ENCODE results near the gene ANKHD1.
"Not testable (repeated sequence)": the region's sequence is repeated elsewhere in the genome, so short reads cannot be mapped to it uniquely, and the experiment has no call there.

ANKHD1 gene

GRCh38 chr5:140457368-140457767 is 55.7 kb downstream of the ANKHD1 start:
- H3K4me3 ChIP-seq (ENCODE audit: low read length); H3K9me3 ChIP-seq (replicated peaks; ENCODE audit: low read length); H3K36me3 ChIP-seq (ENCODE audit: insufficient read depth, low read length); H3K4me2 ChIP-seq (ENCODE audit: low read length); H3K27me3 ChIP-seq (ENCODE audit: control insufficient read depth, insufficient read depth, low read length); H3K9ac ChIP-seq (ENCODE audit: low read depth, low read length); H3K4me1 ChIP-seq (ENCODE audit: control insufficient read depth, insufficient read depth, low read length): not testable (repeated sequence)

GRCh38 chr5:140466981-140467742 is 65.5 kb downstream of the ANKHD1 start:
- H3K27me3 ChIP-seq (ENCODE audit: control insufficient read depth, insufficient read depth, low read length), result no peaks in the 10 kb centered on the region
- H3K4me3 ChIP-seq (ENCODE audit: low read length), result no peak overlapping the region
- no peaks in the 10 kb centered on the region for H3K4me1 ChIP-seq (ENCODE audit: control insufficient read depth, insufficient read depth, low read length)
- H3K9ac ChIP-seq (ENCODE audit: low read depth, low read length), result no peak overlapping the region
- no peaks in the 10 kb centered on the region for H3K9me3 ChIP-seq (replicated peaks; ENCODE audit: low read length)
- no peak overlapping the region for H3K4me2 ChIP-seq (ENCODE audit: low read length)
- peaks cover 14% of the 10 kb centered on the region for H3K36me3 ChIP-seq (ENCODE audit: insufficient read depth, low read length)

- Histone ChIP-seq H3K9me3 (replicated peaks; ENCODE audit: low read length) (no peaks in the 10 kb centered on the region), H3K4me1 (ENCODE audit: control insufficient read depth, insufficient read depth, low read length) (no peaks in the 10 kb centered on the region), H3K4me3 (ENCODE audit: low read length) (no peak overlapping the region), H3K9ac (ENCODE audit: low read depth, low read length) (no peak overlapping the region), H3K27me3 (ENCODE audit: control insufficient read depth, insufficient read depth, low read length) (no peaks in the 10 kb centered on the region), H3K4me2 (ENCODE audit: low read length) (no peak overlapping the region), H3K36me3 (ENCODE audit: insufficient read depth, low read length) (peaks cover 15% of the 10 kb centered on the region)
Observed at GRCh38 chr5:140468188-140468587, 66.6 kb downstream of the ANKHD1 start.

- Histone ChIP-seq H3K4me2 (ENCODE audit: low read length) (no peak overlapping the region), H3K9me3 (replicated peaks; ENCODE audit: low read length) (no peaks in the 10 kb centered on the region), H3K36me3 (ENCODE audit: insufficient read depth, low read length) (peaks cover 15% of the 10 kb centered on the region), H3K9ac (ENCODE audit: low read depth, low read length) (no peak overlapping the region), H3K4me1 (ENCODE audit: control insufficient read depth, insufficient read depth, low read length) (no peaks in the 10 kb centered on the region), H3K4me3 (ENCODE audit: low read length) (no peak overlapping the region), H3K27me3 (ENCODE audit: control insufficient read depth, insufficient read depth, low read length) (no peaks in the 10 kb centered on the region)
Observed at GRCh38 chr5:140469259-140469658, 67.6 kb downstream of the ANKHD1 start.

GRCh38 chr5:140480310-140481014 is 78.8 kb downstream of the ANKHD1 start:
- Histone ChIP-seq H3K4me1 (ENCODE audit: control insufficient read depth, insufficient read depth, low read length) (peaks cover 4% of the 10 kb centered on the region), H3K4me2 (ENCODE audit: low read length) (no peak overlapping the region), H3K36me3 (ENCODE audit: insufficient read depth, low read length) (peaks cover 14% of the 10 kb centered on the region), H3K9me3 (replicated peaks; ENCODE audit: low read length) (no peaks in the 10 kb centered on the region), H3K4me3 (ENCODE audit: low read length) (no peak overlapping the region), H3K27me3 (ENCODE audit: control insufficient read depth, insufficient read depth, low read length) (no peaks in the 10 kb centered on the region), H3K9ac (ENCODE audit: low read depth, low read length) (no peak overlapping the region)

GRCh38 chr5:140481758-140482157 is 80.1 kb downstream of the ANKHD1 start:
- no peaks in the 10 kb centered on the region for H3K9me3 ChIP-seq (replicated peaks; ENCODE audit: low read length)
- H3K27me3 ChIP-seq (ENCODE audit: control insufficient read depth, insufficient read depth, low read length), result no peaks in the 10 kb centered on the region
- peaks cover 17% of the 10 kb centered on the region for H3K36me3 ChIP-seq (ENCODE audit: insufficient read depth, low read length)
- H3K4me1 ChIP-seq (ENCODE audit: control insufficient read depth, insufficient read depth, low read length), result peaks cover 4% of the 10 kb centered on the region
- H3K9ac ChIP-seq (ENCODE audit: low read depth, low read length), result no peak overlapping the region
- H3K4me2 ChIP-seq (ENCODE audit: low read length), result no peak overlapping the region
- no peak overlapping the region for H3K4me3 ChIP-seq (ENCODE audit: low read length)

GRCh38 chr5:140483055-140483454 is 81.4 kb downstream of the ANKHD1 start:
- Histone ChIP-seq H3K27me3 (ENCODE audit: control insufficient read depth, insufficient read depth, low read length) (no peaks in the 10 kb centered on the region), H3K4me1 (ENCODE audit: control insufficient read depth, insufficient read depth, low read length) (peaks cover 7% of the 10 kb centered on the region), H3K4me2 (ENCODE audit: low read length) (no peak overlapping the region), H3K9me3 (replicated peaks; ENCODE audit: low read length) (no peaks in the 10 kb centered on the region), H3K4me3 (ENCODE audit: low read length) (no peak overlapping the region), H3K9ac (ENCODE audit: low read depth, low read length) (no peak overlapping the region), H3K36me3 (ENCODE audit: insufficient read depth, low read length) (peaks cover 24% of the 10 kb centered on the region)

GRCh38 chr5:140488141-140488540 is 86.5 kb downstream of the ANKHD1 start:
- H3K9ac ChIP-seq (ENCODE audit: low read depth, low read length); H3K4me1 ChIP-seq (ENCODE audit: control insufficient read depth, insufficient read depth, low read length); H3K27me3 ChIP-seq (ENCODE audit: control insufficient read depth, insufficient read depth, low read length); H3K4me3 ChIP-seq (ENCODE audit: low read length); H3K9me3 ChIP-seq (replicated peaks; ENCODE audit: low read length); H3K4me2 ChIP-seq (ENCODE audit: low read length): not testable (repeated sequence)
- H3K36me3 ChIP-seq (ENCODE audit: insufficient read depth, low read length), result peaks cover 21% of the 10 kb centered on the region

- no peaks in the 10 kb centered on the region for H3K9me3 ChIP-seq (replicated peaks; ENCODE audit: low read length)
- H3K4me3 ChIP-seq (ENCODE audit: low read length), result no peak overlapping the region
- no peak overlapping the region for H3K4me2 ChIP-seq (ENCODE audit: low read length)
- H3K4me1 ChIP-seq (ENCODE audit: control insufficient read depth, insufficient read depth, low read length), result peaks cover 3% of the 10 kb centered on the region
- H3K9ac ChIP-seq (ENCODE audit: low read depth, low read length), result no peak overlapping the region
- peaks cover 18% of the 10 kb centered on the region for H3K36me3 ChIP-seq (ENCODE audit: insufficient read depth, low read length)
- no peaks in the 10 kb centered on the region for H3K27me3 ChIP-seq (ENCODE audit: control insufficient read depth, insufficient read depth, low read length)
Observed at GRCh38 chr5:140488914-140489313, 87.3 kb downstream of the ANKHD1 start.

- Histone ChIP-seq H3K9ac (ENCODE audit: low read depth, low read length) (no peak overlapping the region), H3K4me3 (ENCODE audit: low read length) (no peak overlapping the region), H3K4me1 (ENCODE audit: control insufficient read depth, insufficient read depth, low read length) (no peaks in the 10 kb centered on the region), H3K36me3 (ENCODE audit: insufficient read depth, low read length) (peaks cover 16% of the 10 kb centered on the region), H3K4me2 (ENCODE audit: low read length) (no peak overlapping the region), H3K27me3 (ENCODE audit: control insufficient read depth, insufficient read depth, low read length) (no peaks in the 10 kb centered on the region), H3K9me3 (replicated peaks; ENCODE audit: low read length) (no peaks in the 10 kb centered on the region)
Observed at GRCh38 chr5:140497897-140498296, 96.3 kb downstream of the ANKHD1 start.

- no peak overlapping the region for H3K9ac ChIP-seq (ENCODE audit: low read depth, low read length)
- peaks cover 16% of the 10 kb centered on the region for H3K36me3 ChIP-seq (ENCODE audit: insufficient read depth, low read length)
- no peaks in the 10 kb centered on the region for H3K27me3 ChIP-seq (ENCODE audit: control insufficient read depth, insufficient read depth, low read length)
- H3K4me2 ChIP-seq (ENCODE audit: low read length), result no peak overlapping the region
- H3K4me3 ChIP-seq (ENCODE audit: low read length), result no peak overlapping the region
- no peaks in the 10 kb centered on the region for H3K4me1 ChIP-seq (ENCODE audit: control insufficient read depth, insufficient read depth, low read length)
- H3K9me3 ChIP-seq (replicated peaks; ENCODE audit: low read length), result no peaks in the 10 kb centered on the region
Observed at GRCh38 chr5:140498591-140498990, 97.0 kb downstream of the ANKHD1 start.

GRCh38 chr5:140502834-140503233 is 101.2 kb downstream of the ANKHD1 start:
- Histone ChIP-seq H3K9me3 (replicated peaks; ENCODE audit: low read length) (no peaks in the 10 kb centered on the region), H3K4me1 (ENCODE audit: control insufficient read depth, insufficient read depth, low read length) (no peaks in the 10 kb centered on the region), H3K36me3 (ENCODE audit: insufficient read depth, low read length) (peaks cover 23% of the 10 kb centered on the region), H3K4me2 (ENCODE audit: low read length) (no peak overlapping the region), H3K9ac (ENCODE audit: low read depth, low read length) (no peak overlapping the region), H3K4me3 (ENCODE audit: low read length) (no peak overlapping the region), H3K27me3 (ENCODE audit: control insufficient read depth, insufficient read depth, low read length) (no peaks in the 10 kb centered on the region)

Measured in skeletal muscle satellite cell (primary cell).